CD4-positive, alpha-beta T cell treated with Interleukin-6 at 100 ng/mL for 8 hours (primary cell): ENCODE results near the gene FRG1.
"Not testable (repeated sequence)": the region's sequence is repeated elsewhere in the genome, so short reads cannot be mapped to it uniquely, and the experiment has no call there.

Experiments
- DNase-seq: peaks from one replicate; pipeline ENCODE4 v3.0.0-alpha.2; 2020; ENCODE audit warnings: mixed read lengths, low spot score

FRG1 gene

GRCh38 chr4:189985651-189986243, 45.1 kb downstream of the FRG1 start:
- not testable (repeated sequence) for DNase-seq

GRCh38 chr4:189988877-189989431, 48.3 kb downstream of the FRG1 start:
- DNase-seq = no peak

GRCh38 chr4:189989941-189990340, 49.3 kb downstream of the FRG1 start:
- DNase-seq = not testable (repeated sequence)
